Activated T-cell treated with anti-CD3 and anti-CD28 coated beads for 48 hours (primary cell): ENCODE results near the gene OXER1.

Experiments used
- DNase-seq: peaks from one replicate; pipeline ENCODE4 v3.0.0-alpha.2; 2020; ENCODE audit warnings: low read depth

Gene OXER1

DNA sequence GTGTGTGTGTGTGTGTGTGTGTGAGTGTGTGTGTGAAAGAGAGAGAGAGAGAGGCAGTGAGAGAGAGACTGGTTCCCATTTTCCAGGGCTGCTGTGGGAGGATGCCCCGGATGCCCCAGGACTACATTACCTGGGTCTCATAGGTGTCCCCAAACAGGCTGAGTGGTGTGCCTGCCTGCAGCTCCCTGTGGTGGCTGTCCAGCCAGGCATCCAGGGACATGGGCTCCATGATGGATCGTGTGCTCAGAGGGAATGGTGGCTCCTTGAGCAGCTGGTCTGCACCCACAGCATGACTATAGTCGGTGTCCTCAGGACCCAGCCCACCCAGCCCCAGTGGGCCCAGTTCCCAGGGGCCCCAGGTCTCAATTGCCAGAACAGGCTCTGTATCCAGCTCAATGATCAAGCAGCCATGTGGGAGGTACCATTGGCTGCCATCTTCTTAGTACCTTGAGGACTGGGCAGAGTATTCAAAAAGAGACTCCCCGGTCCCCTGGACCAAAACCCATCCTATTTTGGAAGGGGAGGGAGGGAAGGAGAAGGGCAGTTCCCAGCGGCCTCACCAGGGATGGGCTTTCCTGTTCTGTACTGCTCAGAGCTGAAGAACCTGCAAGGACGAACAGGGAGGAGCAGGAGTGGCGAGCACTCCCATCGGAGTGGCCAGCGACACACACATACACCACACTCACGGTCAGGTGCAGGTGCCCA lies 5.8 kb upstream of the OXER1 start:
- no peak for DNase-seq

DNA sequence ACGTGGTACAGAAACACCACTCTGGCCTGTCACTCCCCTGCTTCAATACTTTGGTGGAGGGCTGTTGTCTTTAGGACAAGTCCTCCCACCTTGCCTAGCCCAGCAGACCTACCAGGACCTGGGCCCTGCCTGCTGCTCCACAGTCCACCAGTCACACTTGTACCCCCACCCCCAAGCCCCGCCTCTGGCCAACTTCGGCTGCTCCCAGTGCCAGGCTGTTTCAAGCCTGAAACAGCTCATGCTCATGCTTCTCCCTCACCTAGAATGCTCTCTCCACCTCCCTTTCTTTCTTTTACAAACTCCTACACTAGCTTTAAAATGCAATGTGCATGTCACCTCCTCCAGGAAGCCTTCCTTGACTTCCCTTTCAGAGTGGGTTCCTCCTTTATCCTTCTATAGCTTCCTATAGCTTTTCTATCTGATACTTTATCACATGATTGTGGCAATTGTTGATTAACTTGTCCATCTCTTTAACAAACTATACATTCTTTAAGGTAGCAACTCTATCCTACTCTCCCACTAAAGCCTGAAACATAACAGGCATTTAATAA lies 4.8 kb upstream of the OXER1 start:
- DNase-seq, result no peak

DNA sequence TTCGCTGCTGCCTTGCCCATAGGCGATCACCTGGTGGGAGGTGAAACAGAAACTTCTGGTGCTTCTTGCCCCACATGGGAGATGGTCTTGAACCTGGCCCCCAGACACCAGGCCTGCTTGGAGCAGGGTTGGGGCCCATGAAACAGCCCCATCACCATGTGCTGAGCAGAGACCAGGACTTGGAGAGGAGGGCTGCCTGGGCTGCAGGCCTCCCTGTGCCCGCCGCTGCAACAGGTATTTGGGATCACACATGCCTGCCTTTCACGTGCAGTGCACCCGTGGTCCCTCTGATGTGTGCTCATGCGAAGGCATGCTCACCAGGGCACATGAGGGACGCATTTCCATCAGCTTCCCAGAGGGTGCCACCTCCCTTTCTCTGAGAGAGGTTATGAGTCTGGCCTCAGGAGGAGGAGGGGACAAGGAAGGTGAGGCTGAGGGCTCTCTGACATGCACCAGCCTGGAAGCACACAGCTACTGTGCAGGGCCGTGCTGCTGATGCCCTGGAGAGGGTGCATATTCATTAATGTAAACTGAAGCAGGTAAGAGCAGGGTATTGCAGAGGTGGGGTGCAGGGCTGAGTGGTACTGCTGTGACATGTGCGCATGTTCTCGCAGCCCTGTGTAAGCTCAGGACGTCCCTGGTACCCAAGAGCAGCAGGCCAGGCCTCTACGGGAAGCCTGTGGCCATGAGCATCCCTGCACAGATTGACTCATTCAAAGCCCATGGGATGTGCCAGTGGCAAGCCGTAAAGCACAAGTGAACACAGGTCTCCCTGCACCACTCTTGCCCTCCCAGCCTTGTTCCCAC lies 4.2 kb upstream of the OXER1 start:
- DNase-seq, result no peak

DNA sequence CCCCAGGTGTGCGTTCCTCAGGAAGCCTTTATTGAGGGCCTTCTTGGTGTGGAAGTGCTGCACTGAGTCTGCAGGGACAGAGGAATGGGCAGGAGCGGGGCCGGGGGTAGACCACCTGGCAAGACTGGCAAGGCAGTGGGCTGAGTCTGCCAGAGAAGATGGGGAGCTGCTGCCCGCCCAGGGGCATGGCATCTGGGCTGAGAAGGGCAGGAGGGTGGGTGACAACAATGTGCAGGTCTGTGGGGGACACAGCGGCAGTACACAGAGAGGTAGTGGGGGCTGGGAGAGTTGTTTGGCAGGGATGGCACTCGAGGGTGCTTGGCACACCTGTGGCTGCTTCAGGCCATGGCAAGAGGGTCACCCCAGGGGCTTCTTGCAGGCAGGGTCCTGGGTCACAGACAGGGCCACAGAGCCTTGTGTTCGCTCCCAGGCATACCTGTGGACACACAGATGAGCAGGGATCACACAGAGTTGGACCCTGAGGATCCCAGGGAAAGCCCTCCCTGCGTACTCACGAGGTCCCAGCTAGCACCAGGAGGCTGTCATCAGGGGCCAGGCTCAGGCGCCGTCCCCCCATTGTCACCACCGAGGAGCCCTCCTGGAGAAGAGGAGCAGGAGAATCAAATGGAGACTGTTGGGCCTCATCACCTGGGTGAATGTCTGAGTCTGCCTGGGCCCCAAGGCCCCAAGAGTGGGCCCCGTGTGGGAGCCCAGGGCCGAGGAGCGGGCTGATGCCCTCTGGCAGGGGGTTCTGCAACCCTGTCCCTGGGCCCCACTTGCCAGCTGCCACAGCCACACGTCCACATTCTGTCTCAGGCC lies 3.4 kb upstream of the OXER1 start:
- no peak for DNase-seq

DNA sequence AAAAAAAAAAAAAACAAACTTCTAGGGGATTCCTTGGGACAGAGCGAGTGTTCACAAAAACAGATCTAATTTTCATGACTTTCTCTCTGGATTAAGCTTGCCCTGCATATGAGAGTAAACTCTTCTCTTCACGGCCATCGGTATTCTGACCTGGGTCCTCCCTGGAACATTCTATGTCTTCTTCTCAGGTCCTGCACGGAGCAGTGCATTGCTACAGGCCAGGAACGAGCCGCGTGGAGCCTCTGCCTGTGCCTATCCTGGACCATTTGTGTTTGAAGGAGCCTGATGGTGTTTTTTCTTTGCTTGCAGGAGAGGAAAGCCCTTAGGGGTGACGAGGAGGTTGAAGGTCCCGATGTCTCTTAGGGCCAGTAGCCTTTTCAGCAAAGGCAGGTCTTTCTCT lies 1.8 kb upstream of the OXER1 start:
- no peak for DNase-seq

DNA sequence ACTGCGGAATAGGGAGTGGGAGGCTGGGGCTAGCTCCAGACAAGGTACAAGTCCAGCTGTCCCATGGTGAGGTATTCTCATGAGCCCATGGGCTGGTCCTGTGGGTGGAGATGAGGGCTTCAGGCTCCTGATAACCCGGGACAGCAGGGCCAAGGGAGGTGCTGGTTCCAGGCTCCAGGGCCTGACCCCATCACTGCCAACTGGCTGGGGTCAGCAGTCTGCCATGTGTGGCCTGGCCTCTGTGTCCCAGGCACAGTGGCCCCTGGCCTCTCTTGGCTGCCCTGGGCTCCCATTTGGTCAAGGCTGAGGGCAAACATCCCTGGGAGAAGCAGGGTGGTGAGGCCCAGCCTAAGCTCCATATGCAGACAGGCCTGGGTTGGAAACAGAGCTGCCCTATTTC lies 966 bp upstream of the OXER1 start:
- no peak for DNase-seq

DNA sequence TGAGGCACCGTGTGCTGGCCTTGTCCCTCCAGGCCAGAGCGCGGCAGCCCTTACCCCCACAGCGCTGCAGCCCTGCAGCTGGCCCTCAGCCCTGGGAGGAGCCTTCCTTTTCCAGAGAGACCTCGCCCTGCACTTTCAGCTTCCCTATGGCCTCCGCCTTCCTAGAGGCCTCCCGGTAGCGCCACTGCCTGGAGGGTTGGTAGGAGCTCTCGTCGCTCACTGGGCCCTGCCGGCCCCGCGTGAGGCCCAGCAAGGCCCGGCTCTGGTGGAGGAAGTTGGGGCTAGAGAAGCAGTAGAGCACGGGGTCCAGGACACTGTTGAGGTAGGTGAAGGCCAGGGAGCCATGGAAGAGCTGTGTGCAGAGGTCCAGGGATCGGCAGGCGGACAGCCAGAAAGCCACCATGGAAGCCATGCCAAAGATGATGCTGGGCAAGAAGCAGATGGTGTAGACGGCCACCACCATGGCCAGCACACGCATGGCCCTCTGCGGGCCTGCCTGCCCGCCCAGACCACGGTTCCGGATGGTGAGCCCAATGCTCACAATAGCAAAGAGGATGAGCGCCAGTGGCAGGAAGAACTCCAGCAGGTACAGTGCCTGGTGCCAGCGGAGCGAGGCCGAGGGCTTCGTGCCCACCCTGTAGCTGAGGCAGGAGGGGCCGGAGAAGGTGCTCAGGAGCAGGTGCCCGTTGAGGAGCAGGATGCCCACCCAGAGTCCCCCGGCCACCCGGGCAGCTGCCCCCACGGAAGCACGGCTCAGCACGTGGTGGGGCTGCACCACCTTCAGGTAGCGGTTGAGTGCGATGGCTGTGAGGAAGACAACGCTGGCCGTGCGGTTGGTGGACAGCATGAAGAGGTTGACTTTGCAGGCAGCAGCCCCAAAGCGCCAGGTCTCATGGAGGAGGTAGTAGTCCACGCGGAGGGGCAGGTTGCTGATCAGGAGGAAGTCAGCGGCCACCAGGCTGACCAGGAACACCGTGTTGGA lies 821 bp downstream of the OXER1 start:
- no peak for DNase-seq

DNA sequence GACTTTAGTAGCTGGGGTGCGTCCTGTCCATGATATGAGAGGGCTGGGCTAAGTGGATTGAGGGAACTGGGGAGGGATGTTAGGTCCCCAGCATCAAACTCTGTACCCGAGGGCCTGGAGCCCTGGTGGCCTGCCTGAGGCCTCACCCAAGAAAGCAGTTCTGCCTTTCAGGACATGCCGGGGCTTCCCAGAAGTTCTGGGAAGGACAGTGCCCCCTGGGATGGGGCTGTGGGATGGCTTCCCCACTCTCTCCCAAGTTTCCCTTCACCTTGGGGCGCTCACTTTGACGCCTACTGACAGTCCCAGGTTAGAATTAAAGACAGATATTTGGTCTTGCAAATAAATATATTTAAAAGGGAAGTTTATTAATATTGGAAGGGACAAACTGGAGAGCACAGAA lies 1.8 kb downstream of the OXER1 start:
- no peak for DNase-seq

DNA sequence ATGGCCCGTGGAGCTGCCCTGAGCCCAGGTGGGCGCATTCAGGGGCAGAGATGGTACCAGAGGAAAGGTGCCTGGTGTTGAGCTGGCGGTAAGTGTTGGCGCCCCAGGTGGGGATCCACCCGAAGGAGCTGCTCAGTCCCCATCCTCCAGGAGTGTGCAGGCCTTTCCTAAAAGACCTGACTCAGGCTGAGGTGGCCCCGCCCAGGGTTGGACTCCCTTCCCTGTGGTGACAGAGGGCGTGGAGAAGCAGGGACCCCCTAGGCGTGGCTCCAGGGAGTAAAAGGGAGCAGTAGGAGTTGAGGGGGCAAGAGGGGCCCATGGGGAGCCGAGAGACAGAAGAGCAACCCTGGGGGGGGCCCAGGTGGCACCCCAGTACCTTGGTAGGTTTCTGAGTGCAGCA lies 2.4 kb downstream of the OXER1 start:
- DNase-seq, result no peak

DNA sequence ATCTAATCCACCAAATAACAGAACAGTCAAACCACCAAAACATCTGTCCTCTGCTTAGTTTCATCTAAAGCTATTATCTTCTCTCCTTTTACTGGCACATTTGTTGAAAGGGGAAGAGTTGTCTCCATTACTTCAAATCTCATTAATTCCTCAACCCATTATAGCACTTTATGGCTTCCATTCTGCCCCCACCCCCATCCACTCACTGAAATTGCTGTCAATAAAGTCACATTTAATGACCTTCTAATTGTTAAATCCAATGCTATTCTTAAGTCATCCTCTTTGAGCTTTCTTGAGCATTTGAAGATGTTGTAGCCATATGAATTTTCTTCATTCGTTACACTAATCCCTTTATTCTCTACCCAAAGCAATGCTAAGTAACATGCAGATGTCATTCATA lies 5.2 kb downstream of the OXER1 start:
- no peak for DNase-seq

DNA sequence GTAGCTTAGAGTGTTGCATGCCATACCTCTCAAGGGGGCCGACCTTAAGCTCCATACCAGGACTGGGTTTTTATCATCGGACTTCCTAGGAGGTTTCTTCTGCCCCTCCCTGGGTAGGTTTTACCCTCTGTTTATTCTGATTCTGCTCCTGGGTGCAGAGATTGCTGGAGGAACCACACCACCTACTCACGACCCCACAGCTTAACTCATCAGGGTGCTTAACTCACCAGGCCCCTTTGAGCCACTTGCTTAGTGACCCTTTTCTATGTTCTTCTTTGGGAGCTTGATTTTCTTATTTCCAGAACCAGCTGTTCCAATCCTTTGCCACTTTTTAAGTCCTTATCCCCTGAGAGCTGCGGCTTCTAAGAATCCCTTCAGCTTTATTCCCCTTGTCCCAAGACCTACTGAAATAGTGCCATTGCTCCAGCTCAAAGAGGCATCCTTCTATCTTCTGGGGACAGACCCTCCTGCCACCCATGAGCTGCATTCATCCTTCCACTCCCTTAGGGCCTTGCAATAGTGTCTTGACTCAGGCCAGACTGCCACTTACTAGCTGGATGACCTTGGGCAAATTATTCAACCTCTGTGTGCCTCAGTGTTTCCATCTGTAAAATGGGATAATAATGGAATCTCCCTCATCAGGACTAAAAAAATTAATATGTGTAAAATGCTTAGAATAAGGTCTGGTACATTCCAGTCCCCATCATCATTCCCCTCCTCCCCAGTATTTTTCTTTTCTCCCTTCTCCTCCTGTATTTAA lies 5.8 kb downstream of the OXER1 start:
- DNase-seq, result no peak

DNA sequence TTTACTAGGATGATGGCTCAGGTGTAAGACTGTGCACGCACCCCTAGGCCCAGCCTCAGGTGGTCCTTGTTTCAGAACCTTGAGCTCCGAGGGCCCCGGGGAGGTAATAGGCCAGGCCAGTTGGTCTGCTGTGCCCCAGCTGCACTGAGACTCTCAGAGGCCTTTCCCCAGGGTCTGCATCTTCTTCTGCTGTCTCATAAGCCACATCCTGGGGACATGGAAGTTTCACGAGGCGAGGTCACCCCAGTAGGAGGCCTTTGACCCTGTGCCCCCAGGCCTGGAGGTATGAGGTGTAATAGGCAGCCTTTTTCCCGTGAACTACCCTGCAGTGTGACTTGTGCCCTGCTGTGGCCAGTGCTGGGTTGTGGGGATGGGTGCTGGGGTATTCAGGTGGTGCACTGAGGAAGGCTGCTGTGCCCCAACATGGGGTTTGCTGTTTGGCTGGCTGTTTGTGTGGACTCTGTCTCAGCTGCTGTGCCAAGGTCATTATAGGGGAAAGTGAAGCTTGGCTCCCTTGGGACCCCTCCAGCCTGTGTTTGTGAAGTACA lies 6.9 kb downstream of the OXER1 start:
- DNase-seq, result no peak

DNA sequence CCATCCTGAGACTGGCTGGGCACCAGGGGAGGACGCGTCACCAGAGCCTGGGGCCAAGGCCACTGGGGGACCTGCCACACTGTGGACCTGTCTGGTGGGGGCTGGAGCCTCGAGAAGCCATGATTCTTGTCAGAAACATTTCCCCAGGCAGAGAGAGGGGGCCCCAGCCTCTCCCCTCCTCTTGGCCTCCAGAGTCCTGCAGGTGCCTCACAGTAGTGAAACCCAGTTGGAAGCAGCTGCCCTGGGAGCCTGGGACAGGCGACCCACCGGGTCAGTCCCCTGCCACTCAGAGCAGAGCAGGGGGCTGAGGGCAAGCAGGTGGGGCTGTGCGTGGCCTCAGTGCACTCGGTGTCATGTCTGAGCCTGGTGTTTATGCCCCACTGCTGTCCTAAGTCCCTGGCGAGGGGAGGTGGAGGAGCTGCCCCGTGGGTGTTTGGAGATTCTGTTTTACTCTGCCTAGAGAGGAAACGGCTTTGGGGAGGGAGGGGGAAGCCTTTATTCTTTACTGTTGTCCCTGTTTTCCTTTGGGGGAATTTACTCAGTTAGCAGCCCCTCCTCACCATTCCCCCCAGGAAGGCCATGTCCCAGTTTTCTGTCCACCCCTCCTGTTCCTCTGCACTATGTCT lies 7.7 kb downstream of the OXER1 start:
- no peak for DNase-seq

DNA sequence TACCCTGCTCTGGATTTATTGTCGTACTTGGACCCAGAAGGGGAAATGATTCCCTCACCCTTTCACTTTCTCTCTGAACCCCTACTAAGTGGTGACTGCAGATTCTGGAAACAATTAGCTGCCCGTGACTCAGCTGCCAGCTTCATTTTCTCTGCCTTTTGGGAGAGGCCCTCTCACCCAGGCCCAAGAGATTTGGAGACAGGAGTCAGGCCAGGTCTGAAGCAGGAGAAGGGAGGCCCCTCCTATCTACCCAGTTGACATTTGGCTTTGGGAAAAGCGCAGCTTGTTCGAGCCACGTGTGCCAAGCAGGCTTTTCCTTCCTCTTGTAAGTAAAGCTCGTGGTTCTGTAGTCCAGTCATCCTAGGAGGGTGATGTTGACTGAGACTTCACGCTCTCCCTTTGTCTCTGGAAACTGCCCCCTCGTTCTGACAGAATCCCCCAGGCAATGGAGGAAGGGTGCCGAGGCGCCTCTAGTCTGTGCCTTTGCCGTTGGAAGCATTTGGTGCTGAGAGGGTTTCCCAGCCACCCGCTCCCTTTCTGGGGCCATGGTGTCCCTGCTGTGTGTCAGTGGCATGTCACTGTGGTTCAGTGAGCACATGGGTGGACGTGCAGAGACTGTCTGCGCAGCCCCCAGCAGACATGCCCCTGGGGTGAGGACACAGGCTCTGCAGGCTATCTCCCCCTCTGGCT lies 8.6 kb downstream of the OXER1 start:
- DNase-seq, result peak; percentile 4

DNA sequence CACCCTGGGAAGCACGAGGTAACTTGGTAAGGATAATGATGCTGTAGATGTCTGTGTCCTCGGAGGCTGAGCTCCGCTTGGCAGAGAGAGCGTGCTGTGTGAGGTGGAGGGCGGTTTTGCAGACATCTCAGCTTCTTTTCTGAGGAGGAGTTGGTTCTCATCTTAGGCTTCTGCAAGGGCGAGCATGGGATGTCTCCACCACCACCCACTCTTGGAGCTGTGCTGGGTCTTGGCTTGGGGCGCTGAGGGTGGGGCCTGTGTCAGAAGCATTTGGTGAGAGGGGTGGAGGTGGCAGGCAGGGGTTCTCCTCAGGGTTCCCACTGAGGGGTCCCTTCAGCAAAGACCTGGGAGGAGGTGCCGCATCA lies 9.2 kb downstream of the OXER1 start:
- DNase-seq, result no peak

DNA sequence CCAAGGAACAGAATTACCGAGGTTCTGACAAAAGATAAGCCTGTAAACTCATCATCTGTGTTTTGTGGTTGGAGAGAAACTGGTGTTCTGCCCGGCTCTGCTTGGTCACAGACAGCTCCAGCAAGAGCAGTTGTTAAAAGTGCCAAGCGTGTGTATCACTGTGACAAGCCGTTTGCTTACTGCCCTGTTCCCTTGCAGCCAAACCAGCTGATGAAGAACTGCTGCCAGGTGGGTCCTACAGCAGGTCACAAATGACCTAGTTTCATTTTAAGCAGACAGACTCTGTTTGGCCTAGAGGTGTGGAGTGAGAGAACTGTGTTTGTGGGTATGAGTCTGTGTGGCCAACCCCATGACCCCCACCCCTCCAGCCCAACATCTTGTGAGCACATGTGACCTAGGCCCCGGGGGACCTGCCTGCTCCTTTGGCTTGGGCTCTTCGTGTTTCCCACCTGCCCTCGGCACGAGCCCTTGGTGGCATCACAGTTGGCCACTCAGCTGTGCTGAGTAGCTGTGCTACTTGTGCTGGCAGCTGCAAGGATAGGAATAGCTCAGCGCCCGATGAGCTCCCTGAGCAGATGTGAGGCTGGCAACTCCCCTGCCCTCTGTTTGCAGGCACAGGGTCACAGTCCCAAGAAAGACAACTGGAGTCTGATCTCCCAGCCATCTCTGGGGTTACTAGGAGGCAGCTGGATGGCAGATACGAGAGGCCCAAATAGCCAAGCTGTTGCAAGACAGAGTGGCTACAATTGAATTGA lies 9.7 kb downstream of the OXER1 start:
- no peak for DNase-seq

DNA sequence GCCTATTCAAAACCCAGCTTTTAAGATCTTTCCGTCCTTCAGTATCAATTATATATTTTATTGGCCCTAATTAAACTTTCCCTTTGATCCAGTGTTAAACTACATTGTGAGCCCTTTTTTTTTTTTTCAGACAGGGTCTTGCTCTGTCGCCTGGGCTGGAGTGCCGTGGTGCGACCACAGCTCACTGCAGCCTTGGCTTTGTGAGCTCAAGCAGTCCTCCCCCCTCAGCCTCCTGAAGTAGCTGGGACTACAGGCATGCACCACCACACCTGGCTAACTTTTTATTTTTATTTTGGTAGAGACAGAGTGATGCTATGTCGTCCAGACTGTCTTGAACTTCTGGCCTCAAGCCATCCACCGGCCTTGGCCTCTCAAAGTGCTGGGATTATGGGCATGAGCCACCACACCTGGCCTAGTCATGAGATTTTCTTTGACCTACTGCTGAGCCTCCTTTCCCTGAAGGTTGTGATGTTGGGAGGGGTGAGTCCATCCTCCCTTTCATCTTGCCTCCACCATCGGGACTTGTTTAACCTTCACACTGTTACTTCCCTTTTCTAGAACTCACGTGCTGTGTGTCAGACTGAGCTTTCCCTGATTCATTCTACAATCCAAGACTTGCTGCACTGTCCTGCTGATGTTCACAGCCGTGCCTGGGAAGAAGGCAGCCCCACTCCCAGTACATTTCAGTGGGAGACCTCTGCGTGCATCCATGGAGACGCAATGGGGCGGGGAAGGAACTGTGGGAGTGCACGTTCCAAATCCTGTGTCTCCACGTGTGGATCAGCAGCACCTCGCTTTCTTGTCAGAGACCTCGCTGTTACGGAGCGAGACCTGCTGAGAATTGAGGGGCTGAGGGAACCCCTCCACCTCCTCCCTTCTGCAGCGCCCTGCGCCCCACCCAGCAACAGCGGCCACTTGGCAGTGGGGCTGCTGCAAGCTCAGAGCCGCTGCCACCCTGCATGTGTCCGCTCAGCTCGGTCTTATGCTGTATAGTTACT lies 10.8 kb downstream of the OXER1 start:
- DNase-seq, result no peak
